GM12801 (cell line): ENCODE measurements around the gene SERPINB6.

Experiments used
- TF ChIP-seq, protein P1 (sequence below): IDR thresholded peaks from one replicate; pipeline ENCODE4 v1.5.1; 2011; ENCODE audit warnings: control low read depth; ENCODE audit not compliant: insufficient read length; ENCODE audit errors: extremely low read depth

SERPINB6 gene

DNA sequence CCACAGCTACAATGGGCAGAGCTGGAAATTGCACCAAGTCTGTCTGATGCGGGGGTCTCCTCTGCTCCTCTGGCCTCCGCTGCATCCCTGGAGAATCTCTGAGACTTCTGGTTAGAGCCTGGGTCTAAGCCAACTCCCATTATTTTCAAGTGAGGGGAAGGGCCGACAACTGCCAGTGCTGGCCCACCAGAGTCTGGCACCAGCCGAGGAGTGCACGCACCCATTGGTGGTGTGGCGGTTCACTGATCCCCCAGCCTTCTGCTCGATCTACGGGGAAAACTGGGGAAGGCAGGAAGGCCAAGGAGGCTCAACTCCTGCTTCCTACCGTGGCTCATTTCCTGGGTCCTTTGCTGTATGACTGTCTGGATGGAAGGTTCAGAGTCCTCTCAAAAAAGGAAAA lies 34.5 kb upstream of the SERPINB6 start:
- TF ChIP-seq, protein P1, sequence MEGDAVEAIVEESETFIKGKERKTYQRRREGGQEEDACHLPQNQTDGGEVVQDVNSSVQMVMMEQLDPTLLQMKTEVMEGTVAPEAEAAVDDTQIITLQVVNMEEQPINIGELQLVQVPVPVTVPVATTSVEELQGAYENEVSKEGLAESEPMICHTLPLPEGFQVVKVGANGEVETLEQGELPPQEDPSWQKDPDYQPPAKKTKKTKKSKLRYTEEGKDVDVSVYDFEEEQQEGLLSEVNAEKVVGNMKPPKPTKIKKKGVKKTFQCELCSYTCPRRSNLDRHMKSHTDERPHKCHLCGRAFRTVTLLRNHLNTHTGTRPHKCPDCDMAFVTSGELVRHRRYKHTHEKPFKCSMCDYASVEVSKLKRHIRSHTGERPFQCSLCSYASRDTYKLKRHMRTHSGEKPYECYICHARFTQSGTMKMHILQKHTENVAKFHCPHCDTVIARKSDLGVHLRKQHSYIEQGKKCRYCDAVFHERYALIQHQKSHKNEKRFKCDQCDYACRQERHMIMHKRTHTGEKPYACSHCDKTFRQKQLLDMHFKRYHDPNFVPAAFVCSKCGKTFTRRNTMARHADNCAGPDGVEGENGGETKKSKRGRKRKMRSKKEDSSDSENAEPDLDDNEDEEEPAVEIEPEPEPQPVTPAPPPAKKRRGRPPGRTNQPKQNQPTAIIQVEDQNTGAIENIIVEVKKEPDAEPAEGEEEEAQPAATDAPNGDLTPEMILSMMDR = no peak

DNA sequence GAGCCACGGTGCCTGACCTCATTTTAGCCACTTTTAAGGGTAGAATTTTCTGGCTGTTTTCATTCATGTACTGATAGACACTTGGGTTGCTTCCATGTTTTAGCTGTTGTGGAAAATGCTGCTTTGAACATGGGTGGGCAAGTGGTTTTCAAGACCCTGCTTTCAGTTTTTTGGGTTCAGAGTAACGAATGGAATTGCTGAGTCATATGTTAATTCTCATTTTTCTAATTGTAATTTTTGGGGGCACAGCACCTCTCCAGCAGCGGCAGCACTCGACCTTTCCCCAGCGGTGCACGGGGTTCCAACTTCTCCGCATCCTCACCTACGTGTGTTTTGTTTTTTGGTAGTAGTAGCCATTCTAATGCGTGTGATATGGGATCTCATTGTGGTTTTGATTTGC lies 33.7 kb upstream of the SERPINB6 start:
- TF ChIP-seq, protein P1 = no peak

DNA sequence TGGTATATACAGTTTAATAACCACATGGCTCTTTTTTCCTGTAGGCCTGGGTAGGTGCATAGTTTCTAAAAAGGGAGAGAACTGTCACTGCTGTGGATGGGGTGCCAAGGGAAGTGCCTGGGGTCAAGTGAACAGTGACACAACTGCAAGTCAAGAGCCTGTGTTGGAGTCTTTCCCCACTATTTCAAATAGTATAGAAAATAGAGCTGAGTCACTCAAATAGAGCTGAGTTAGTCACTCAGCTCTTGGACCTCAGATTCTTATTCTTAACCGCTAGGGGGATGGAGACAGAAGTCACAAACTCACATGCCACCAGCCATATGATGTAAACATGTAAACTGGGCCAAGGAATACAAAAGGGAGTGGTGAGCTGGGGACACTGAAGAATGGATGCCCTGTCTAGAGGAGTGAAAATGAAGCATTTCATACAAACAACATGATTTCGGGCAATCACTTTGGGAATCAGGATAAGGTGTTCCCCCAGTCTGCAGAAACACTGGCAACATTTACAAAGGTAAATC lies 30.5 kb upstream of the SERPINB6 start:
- TF ChIP-seq, protein P1 = no peak

DNA sequence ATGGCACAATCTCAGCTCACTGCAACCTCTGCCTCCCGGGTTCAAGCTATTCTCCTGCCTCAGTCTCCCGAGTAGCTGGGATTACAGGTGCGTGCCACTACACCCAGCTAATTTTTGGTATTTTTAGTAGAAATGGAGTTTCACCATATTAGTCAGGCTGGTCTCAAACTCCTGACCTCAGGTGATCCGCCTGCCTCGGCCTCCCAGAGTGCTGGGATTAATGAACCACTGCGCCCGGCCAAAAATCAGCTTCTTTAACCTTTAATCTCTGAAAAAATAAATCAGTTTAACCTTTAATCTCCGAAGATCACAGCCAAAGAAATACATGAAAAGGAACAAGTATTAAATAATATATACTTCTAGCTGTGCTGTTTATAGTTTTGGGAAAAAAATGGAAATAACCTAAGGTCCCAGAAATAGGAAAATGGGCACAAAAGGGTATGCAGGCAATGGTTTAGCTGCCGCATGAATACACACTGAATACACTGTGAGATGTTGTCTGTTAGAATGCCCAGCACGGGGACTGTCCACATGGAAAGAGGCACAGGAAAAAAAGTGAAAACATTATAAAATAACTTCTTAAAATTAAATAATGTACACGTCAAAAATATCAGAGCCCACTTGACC lies 29.9 kb upstream of the SERPINB6 start:
- TF ChIP-seq, protein P1 = no peak

DNA sequence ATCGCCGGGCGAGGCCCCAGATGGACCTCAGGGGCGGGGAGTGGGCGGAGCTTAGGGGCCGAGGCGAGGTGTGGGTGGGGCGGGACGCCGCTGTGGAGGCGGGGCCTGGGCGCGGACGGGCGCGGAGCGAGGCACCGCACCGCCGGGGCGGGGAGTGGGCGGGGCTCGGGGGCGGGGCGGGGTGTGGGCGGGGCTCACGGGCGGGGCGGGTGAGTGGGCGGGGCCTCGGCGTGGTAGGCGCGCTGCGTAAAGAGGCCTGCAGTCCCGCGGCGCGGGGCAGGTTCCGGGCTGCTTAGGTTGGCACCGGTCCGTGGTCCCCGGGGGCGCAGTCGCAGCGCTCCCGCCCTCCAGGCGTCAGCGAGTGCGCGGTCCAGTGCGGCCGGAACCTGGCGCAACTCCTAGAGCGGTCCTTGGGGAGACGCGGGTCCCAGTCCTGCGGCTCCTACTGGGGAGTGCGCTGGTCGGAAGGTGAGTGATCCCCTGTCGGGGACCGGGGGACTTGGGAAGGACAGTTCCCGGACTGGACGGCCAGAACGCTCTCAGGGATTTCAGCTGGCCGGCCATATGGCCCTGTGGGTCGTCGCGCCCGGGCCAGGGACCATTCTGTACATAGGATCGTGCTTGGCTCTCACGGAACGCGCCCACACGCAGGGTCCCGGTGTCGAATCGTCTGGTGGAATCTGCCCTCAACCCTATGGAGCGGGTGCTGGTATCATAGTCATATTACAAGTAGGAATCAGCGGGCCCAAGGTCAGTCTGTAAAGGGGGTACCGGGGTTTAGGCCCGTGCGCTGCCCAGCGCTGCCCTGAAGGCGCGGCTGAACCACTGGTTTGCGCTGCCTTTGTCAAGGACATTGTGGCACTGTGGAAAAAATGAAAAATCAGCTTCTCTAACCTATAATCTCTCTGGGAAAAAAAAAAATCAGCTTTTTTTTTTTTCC lies 28.5 kb upstream of the SERPINB6 start, which contains the start of gene NQO2:
Gene NQO2 (plus strand): TSS at position 277 of the 940 bp plus-strand sequence. CDS start 6,659 bp downstream, outside the sequence.
- TF ChIP-seq, protein P1 = no peak

DNA sequence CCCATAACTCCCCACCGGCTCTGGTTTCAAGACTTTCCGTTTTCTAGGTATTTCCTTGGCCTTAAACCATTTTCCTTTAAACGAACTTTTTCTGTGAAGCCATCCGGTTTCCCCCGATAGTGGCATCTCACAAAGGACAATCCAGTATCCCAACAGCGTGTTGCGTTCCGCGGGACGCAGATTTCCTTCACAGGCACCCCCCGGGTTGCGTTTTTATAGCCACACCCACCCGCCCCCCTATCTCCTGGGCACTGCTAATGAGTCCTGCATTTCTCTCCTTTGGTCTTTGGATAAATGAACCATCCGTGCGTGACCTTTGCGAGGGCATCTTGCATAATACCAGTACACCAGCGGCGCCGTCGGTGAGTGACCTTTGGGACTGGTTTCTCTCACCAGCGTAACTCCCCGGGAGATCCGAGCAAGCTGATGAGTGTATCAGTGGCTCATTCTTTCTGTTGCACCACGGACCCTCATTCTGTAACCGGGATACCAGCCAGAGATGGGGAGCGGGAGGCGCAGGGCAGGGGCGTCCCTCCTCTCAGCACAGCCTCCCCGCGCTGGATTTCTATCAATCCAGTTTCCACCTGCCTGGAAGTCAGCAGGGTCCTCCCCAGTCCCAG lies 27.7 kb upstream of the SERPINB6 start:
- TF ChIP-seq, protein P1 = no peak
